HCT116 (cell line): ENCODE data around the gene LDB2. TPM values are rescaled to one million over a fixed set of nuclear protein-coding genes. Genes with fewer than 3 reads are reported as not detected.

Source experiments
- ATAC-seq: fragments of 200-7000 bp; cut with Tn5 transposase; 2 replicates; pipeline ENCODE4 v1.9.1; 2020; ENCODE audit warnings: mild to moderate bottlenecking, moderate library complexity
- BruUV-seq: library from RNA; stranded (reverse); fragments of 400-500 nt; replicated peaks from 2 replicates; lab custom pipeline; 2021; lab: Mats Ljungman, UMichigan
- CTCF ChIA-PET: fragments of 300-600 bp; sonication (Branson Sonifier 250); formaldehyde crosslinking; loops from one replicate; lab custom pipeline; 2021; ENCODE audit warnings: antibody characterized with exemption; lab: Charles Lee
- POLR2A ChIA-PET: fragments of 300-600, 350-600 bp; sonication (Branson Sonifier 250); formaldehyde crosslinking; loops from one replicate; lab custom pipeline; 2021; ENCODE audit warnings: antibody characterized with exemption; lab: Charles Lee
- RAD21 ChIA-PET, 2 experiments: fragments of 300-600 bp; sonication (Branson Sonifier 250); formaldehyde crosslinking; loops; one replicate each; lab custom pipeline; 2023; ENCODE audit warnings: low total read pairs in 2 of 2; ENCODE audit not compliant: uncharacterized antibody in 2 of 2, unreplicated experiment in 2 of 2, low non-redundant PET in 1 of 2; lab: Charles Lee
- DNase-seq: peaks from one replicate; pipeline ENCODE4 v3.0.0-alpha.2; 2010; ENCODE audit warnings: low read depth, low spot score
- H2AFZ ChIP-seq: fragments of 200-600 bp; shearing (Covaris generic), sonication (generic); 2 replicates; pipeline ENCODE4 v1.6.1; 2017; ENCODE audit warnings: low read depth, mixed run types, mixed read lengths, antibody characterized with exemption, low read length; ENCODE audit not compliant: poor library complexity, severe bottlenecking
- H3K27ac ChIP-seq: 2 replicates; pipeline ENCODE4 v1.5.1; 2012; ENCODE audit warnings: low read depth, low read length
- H3K27me3 ChIP-seq: fragments of 200-600 bp; sonication (generic); 2 replicates; pipeline ENCODE4 v1.6.1; 2016; ENCODE audit warnings: mixed run types, low read length, mixed read lengths; ENCODE audit not compliant: insufficient read depth
- H3K36me3 ChIP-seq, 2 experiments: fragments of 200-500 bp in 1 of 2; fragments of 200-600 bp in 1 of 2; sonication (Bioruptor generic) in 1 of 2; sonication (generic) in 1 of 2; 2 replicates each; pipeline versions ENCODE4 v1.5.1 to v1.6.1; 2014 to 2016; ENCODE audit warnings: low read length in 2 of 2, inconsistent platforms in 1 of 2, mixed read lengths in 1 of 2, mixed run types in 1 of 2; ENCODE audit not compliant: insufficient read depth in 2 of 2, control insufficient read depth in 1 of 2
- H3K4me1 ChIP-seq, 2 experiments: fragments of 200-600 bp in 1 of 2; sonication (generic) in 1 of 2; 2 replicates each; pipeline versions ENCODE4 v1.5.1 to v1.6.1; 2012 to 2017; ENCODE audit warnings: low read length in 2 of 2, inconsistent platforms in 1 of 2, mild to moderate bottlenecking in 1 of 2, mixed read lengths in 1 of 2, mixed run types in 1 of 2, moderate library complexity in 1 of 2; ENCODE audit not compliant: insufficient read depth in 2 of 2, control insufficient read depth in 1 of 2
- H3K4me2 ChIP-seq: fragments of 200-600 bp; sonication (generic); 2 replicates; pipeline ENCODE4 v1.6.1; 2017; ENCODE audit warnings: mixed run types, low read length, mixed read lengths
- H3K4me3 ChIP-seq, 2 experiments: fragments of 200-600 bp in 1 of 2; sonication (generic) in 1 of 2; replicated peaks in 1 of 2; 2 replicates each; pipeline ENCODE4 v1.5.1; 2011 to 2016; ENCODE audit warnings: low read length in 2 of 2, control low read depth in 1 of 2, low read depth in 1 of 2, mild to moderate bottlenecking in 1 of 2, mixed read lengths in 1 of 2, mixed run types in 1 of 2
- H3K79me2 ChIP-seq: fragments of 200-600 bp; sonication (generic); 2 replicates; pipeline ENCODE4 v1.6.1; 2017; ENCODE audit warnings: mild to moderate bottlenecking, mixed run types, low read length, moderate library complexity, mixed read lengths; ENCODE audit not compliant: insufficient read depth
- H3K9ac ChIP-seq: fragments of 200-600 bp; sonication (generic); 2 replicates; pipeline ENCODE4 v1.6.1; 2016; ENCODE audit warnings: low read length, mixed read lengths
- H3K9me2 ChIP-seq: fragments of 200-600 bp; sonication (generic), shearing (Covaris generic); 2 replicates; pipeline ENCODE4 v1.6.1; 2017; ENCODE audit warnings: mixed run types, mild to moderate bottlenecking, moderate library complexity; ENCODE audit not compliant: insufficient read depth
- H3K9me3 ChIP-seq, 2 experiments: fragments of 200-500 bp in 1 of 2; fragments of 200-600 bp in 1 of 2; sonication (Bioruptor generic) in 1 of 2; sonication (generic) in 1 of 2; 2 replicates each; pipeline ENCODE4 v1.6.1; 2014 to 2017; ENCODE audit warnings: low read length in 2 of 2, mixed read lengths in 2 of 2, inconsistent platforms in 1 of 2, low read depth in 1 of 2, mild to moderate bottlenecking in 1 of 2, mixed run types in 1 of 2, moderate library complexity in 1 of 2; ENCODE audit not compliant: control insufficient read depth in 1 of 2, insufficient read depth in 1 of 2
- H4K20me1 ChIP-seq: fragments of 200-600 bp; sonication (generic), shearing (Covaris generic); 2 replicates; pipeline ENCODE4 v1.6.1; 2017; ENCODE audit warnings: mixed run types, mild to moderate bottlenecking, moderate library complexity; ENCODE audit not compliant: insufficient read depth
- ATF3 ChIP-seq: IDR thresholded peaks from 2 replicates; pipeline ENCODE4 v1.6.1; 2012
- CBX3 ChIP-seq: IDR thresholded peaks from 2 replicates; pipeline ENCODE4 v1.6.1; 2012; ENCODE audit warnings: low read depth
- CTCF ChIP-seq, 3 experiments: fragments of 200-600 bp in 1 of 3; sonication (generic) in 1 of 3; IDR thresholded peaks in 2 of 3; conservative IDR thresholded peaks in 1 of 3; 2 replicates each; pipeline ENCODE4 v1.5.1; 2012 to 2017; ENCODE audit warnings: low read depth in 2 of 3, low read length in 2 of 3, antibody characterized with exemption in 1 of 3, borderline replicate concordance in 1 of 3, control low read depth in 1 of 3, mild to moderate bottlenecking in 1 of 3, mixed read lengths in 1 of 3, mixed run types in 1 of 3, moderate library complexity in 1 of 3; ENCODE audit not compliant: insufficient read depth in 1 of 3
- FOSL1 ChIP-seq: IDR thresholded peaks from 2 replicates; pipeline ENCODE4 v1.6.1; 2012; ENCODE audit warnings: low read depth
- JUND ChIP-seq: IDR thresholded peaks from 2 replicates; pipeline ENCODE4 v1.6.1; 2012
- POLR2A ChIP-seq: IDR thresholded peaks from 2 replicates; pipeline ENCODE4 v1.7.0; 2011; ENCODE audit warnings: borderline replicate concordance; ENCODE audit not compliant: insufficient read depth, insufficient read length; ENCODE audit errors: extremely low read depth
- POLR2AphosphoS5 ChIP-seq: IDR thresholded peaks from 2 replicates; pipeline ENCODE4 v1.6.1; 2011; ENCODE audit warnings: mild to moderate bottlenecking, low read depth, low read length, moderate library complexity
- RAD21 ChIP-seq: IDR thresholded peaks from 2 replicates; pipeline ENCODE4 v1.6.1; 2012; ENCODE audit warnings: low read depth, mild to moderate bottlenecking
- REST ChIP-seq: IDR thresholded peaks from 2 replicates; pipeline ENCODE4 v1.6.1; 2012; ENCODE audit warnings: low read depth
- SIN3A ChIP-seq: IDR thresholded peaks from 2 replicates; pipeline ENCODE4 v1.6.1; 2012; ENCODE audit warnings: low read depth
- SRF ChIP-seq: IDR thresholded peaks from 2 replicates; pipeline ENCODE4 v1.6.1; 2012; ENCODE audit warnings: low read depth
- TCF7L2 ChIP-seq: IDR thresholded peaks from 2 replicates; pipeline ENCODE4 v1.7.0; 2011; ENCODE audit warnings: borderline replicate concordance, inconsistent platforms; ENCODE audit not compliant: insufficient read depth, insufficient read length; ENCODE audit errors: extremely low read depth
- YY1 ChIP-seq: IDR thresholded peaks from 2 replicates; pipeline ENCODE4 v1.6.1; 2011; ENCODE audit warnings: low read length, low read depth, moderate library complexity, mild to moderate bottlenecking; ENCODE audit not compliant: insufficient replicate concordance; ENCODE audit errors: extremely low read depth
- ZFX ChIP-seq: fragments of 450-650 bp; IDR thresholded peaks from 2 replicates; pipeline ENCODE4 v1.6.1; 2017
- ZNF274 ChIP-seq: fragments of 200-500 bp; sonication (Bioruptor generic); IDR thresholded peaks from 2 replicates; pipeline ENCODE4 v1.6.1; 2014; ENCODE audit warnings: mild to moderate bottlenecking, low read depth, low read length, inconsistent platforms
- intact Hi-C: fragments of 100-400 bp; cut with micrococcal nuclease; formaldehyde crosslinking; loops from 2 replicates; pipeline ENCODE4 v1.10.0; 2022
- total RNA-seq: library from RNA; stranded (reverse); gene quantifications from one replicate; pipeline ENCODE4 v1.2.1, GENCODE V29; 2021; ENCODE audit not compliant: unreplicated experiment

The LDB2 gene
- total RNA-seq, 1 experiment from 2014 or later, result 0.12 TPM

- ChIA-PET POLR2A (no interaction called here), RAD21 (no interaction called here), CTCF (no interaction called here)
- intact Hi-C loops, result no loop called here
- no peak overlapping the region for H3K27ac ChIP-seq
- H3K9ac ChIP-seq, result no peak overlapping the region
- H3K36me3 ChIP-seq, result no peaks in the 10 kb centered on the region
- ATAC-seq (no peak), DNase-seq (no peak)
- no TSS peak for BruUV-seq
- H2AFZ ChIP-seq, result no peak overlapping the region
- H4K20me1 ChIP-seq, result no peaks in the 10 kb centered on the region
- H3K9me3 ChIP-seq, result no peaks in the 10 kb centered on the region
- TF ChIP-seq FOSL1 (no peak), SRF (no peak), JUND (no peak), ZFX (no peak), RAD21 (no peak), CBX3 (no peak), REST (no peak), YY1 (no peak), ZNF274 (no peak), POLR2AphosphoS5 (no peak), POLR2A (no peak), SIN3A (no peak), ATF3 (no peak), TCF7L2 (no peak), CTCF (IDR thresholded peaks at IDR 0.05 in 2 of 3, conservative IDR thresholded peaks at IDR 0.05 in 1 of 3; ENCODE audit: borderline replicate concordance in 1 of 3, insufficient read depth in 1 of 3, low read depth in 2 of 3, low read length in 2 of 3) (no peak)
- H3K4me3 ChIP-seq, result no peak overlapping the region
- H3K4me2 ChIP-seq, result no peak overlapping the region
- 0 out of 2 replicates have a peak, but pooled peaks cover 5% of the 10 kb centered on the region for H3K27me3 ChIP-seq
- no peaks in the 10 kb centered on the region for H3K4me1 ChIP-seq
- H3K9me2 ChIP-seq, result no peaks in the 10 kb centered on the region
- H3K79me2 ChIP-seq, result no peaks in the 10 kb centered on the region
Measured at GRCh38 chr4:16857425-16857824, 41.0 kb downstream of the LDB2 start.
